COR-L47 (cell line): ENCODE measurements around the gene CEP120.
A peak's percentile ranks its signal among the peaks of the same experiment; 100 is the strongest.
"Not testable (repeated sequence)": the region's sequence is repeated elsewhere in the genome, so short reads cannot be mapped to it uniquely, and the experiment has no call there.

Source experiments
- DNase-seq: peaks from one replicate; lab custom pipeline; 2025; lab: John Stamatoyannopoulos, UW

The CEP120 gene

DNA sequence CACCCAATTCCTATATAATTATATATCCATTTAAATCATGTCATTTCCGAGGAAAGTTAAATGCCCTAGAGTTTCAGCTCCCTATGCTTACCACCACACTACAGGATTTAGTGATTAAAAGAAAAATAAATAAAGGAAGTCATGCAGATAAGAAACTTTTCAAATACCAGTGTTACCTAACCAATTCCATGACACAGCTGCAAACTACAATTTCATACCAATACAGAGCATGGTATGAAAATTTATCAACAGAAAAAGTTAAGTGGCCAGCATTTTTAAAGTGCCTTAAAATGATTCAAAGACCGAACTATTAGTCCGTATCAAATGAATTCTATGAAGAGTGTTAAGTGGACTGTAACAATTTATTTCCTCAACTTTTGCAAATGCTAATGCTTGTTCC is 35.9 kb downstream of the CEP120 start:
- DNase-seq = no peak

DNA sequence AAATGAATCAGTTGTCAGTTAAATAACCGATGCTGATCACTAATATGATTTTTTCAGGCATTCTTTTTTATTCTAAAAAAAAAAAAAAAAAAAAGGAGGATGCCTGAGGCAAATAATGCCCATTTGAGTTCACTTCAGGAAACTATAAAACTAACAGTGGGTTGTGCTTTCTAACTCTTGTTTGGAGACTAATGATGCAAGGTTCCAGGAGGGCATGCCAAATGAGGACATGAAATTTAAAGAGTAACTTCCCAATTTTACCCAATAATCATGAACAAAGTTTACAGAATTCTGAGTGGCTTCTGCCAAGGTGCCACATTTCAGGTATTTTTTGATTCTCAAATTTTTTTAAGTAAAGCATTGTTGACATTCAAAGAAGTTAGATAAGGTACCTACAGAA is 41.0 kb downstream of the CEP120 start:
- DNase-seq = no peak

DNA sequence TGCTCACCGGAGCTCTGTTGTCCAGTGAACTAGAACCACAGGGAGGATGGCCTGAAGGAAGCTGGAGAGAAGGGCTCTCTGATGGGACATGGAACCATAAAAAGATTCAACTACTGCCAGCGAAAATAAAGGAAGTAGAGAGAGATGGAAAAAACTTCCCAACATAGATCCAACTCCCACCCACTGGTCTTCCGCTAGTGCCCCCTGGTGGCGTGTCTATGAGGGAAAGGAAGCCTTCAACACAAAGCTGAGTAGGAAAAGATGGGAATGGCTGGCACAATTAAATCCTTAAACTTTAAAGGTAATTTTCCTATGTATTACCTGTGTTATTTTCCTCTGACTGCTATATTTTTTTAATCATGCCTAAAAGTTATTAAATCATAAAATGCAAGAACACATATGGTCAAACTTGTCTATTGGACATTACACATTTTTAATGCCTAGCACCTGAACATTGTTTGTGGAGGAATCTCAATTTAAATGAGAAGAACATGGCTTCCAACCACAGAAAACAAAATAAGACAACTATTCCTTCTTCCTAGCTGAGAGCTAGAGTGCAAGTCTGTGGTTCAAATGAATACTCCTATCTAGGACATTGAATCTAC is 51.5 kb downstream of the CEP120 start:
- peak; percentile 23 for DNase-seq

DNA sequence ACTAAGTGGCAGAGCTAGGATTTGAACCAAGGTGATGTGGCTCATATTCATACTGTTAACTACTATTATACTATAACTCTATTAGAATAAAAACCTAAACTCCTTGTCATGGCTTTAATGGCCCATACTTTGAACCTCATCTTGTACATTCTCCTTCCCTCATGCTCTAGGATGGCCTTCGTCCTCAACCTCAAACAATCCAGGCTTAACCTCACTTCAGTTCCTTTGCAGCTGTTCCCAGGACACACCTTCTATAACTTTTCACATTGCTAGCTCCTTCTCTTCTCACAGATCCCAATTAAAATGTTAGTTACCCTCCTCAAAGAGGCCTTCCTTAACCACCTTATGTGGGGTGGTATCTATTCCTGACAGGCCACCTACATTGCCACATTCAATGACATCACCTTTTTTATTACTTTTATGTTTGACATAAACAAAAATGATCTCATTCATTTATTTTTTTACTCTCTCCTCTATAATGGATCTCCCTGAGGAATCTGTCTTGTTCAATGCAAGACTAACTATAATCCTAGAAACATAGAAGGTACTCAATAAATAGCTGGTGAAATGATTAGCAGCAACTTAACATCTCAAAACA is 53.7 kb downstream of the CEP120 start:
- DNase-seq = no peak

DNA sequence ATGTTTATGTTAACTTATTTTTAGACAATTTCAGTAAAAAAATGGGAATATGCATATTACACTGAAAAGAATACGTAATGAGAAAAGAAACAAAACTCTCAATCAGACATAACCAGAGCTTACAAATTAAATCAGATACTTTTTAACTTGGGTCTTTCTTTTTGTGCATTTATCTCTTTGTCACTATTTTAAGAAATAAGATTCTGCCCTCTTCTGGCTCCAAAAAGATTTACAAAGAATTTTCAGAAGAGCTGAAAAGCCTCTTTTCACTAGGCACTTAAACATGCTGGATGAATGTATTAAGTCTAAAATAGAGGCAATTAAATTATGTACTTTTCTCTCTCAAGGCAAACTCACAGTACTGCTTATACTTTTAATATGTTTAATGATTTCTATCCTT is 55.5 kb downstream of the CEP120 start:
- DNase-seq = no peak

DNA sequence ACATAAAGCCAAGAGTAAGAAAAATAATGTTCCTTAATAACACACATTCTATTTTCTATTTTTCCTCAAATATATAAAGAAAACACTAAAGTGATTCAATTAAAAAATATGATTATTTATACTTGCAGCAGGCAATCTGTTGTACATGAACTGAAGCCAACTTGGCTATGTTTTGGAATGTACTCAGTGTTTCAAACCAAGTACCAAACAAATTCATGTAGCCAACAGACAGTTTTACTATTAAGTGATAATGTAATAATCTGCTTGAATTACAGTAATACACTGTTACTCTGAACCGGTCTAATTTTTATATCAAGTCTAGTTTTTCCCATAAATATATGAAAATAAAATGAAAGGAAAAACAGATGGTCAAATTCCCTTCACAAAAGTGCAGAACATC is 58.0 kb downstream of the CEP120 start:
- DNase-seq = no peak

DNA sequence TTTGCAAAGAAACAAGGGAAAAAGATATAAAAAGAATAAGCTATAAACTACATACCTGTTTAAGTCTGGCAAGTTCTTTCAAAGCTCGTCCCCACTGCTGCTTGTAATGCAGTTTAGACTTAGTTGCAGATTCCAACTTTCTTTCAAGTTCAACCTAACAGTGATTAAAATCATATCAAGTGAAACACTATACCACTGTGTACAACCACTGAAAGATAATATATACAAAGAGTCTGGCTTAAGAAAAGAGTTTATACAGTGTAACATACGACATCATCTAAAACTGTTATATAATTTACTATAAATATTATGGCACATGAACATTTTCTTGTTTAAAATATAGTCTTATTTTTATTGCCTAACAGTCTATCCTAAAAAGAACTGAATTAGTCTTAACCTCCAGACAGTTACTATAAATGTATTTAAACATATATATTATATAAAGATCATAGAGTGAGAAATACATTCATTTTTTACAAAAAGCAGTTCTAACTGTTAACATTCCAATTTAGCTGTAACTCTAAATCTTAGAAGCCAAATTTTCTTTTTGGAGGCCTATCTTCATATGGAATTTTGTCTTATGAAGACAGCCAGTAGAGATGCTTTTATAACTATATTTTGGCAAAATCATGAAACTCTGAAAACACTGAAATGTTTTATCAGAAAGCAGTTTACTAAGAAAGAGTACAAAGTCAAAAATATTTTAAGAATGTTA is 58.6 kb downstream of the CEP120 start:
- no peak for DNase-seq

DNA sequence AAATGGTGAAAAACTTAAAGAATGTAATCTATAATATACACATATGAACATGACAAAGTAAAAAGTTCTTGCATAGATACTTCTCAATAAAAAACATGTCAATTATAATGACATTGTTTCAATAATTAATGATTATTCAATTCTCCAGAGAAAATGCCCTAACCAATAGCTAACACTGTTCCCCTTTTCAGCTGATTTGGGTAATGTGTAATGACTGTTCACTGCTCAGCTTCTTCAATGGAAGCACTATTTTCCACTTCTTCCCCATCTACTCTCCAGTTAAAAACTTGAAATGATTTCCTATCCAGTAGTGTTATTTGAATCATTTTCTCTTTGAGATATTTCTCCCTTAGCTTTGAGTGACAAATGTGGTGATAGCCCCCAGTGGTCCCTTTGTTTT is 62.3 kb downstream of the CEP120 start:
- DNase-seq = no peak

DNA sequence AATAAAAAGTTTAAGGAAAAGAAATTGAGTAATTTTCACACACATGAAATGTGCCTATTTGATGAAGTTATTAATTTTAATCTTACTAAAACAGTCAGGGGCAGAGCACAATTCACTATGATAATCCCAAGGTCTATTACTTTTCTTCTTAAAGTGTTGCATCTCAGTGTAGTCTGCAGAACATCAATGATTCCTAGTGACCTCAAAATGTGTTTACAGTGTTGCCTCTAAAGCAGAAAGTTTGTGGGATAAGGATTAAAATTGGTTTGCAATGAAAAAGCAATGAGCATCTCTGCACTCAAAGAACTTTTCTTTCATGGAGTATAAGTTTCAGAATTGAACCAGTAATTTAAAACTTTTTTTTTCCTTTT is 63.0 kb downstream of the CEP120 start:
- no peak for DNase-seq

DNA sequence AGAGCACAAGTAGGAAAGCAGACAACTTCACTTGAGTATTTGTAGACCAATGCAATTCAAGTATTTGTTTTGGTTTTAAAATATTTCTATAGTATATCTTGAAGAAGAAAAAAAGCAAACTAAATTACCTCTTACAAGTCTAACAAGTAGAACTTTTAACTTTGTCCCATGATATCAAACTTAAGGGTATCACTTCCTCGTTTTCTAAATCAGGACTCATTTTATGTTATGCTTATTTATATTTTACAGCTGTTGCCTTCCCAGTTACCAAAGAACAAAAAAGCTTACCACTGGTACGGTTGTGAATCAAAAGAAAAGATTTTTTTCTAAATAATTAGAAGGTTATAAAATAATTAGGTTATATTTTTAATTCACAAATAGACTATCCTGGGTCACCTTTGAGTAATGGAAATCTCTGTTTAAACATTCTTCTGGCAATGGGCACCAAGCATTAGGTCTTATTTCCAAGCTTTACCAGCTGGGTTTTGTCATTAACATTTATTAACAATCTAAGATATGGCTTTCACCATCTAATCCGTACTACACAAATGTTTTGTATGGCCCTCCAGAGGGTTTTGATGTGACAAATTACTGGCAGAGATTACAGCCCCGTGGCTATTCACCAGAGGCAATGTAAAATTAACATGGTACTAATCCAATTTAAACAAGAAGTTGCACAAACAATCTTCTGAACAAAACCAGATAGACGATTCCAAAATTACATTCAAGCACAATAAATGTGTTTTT is 63.6 kb downstream of the CEP120 start:
- no peak for DNase-seq

DNA sequence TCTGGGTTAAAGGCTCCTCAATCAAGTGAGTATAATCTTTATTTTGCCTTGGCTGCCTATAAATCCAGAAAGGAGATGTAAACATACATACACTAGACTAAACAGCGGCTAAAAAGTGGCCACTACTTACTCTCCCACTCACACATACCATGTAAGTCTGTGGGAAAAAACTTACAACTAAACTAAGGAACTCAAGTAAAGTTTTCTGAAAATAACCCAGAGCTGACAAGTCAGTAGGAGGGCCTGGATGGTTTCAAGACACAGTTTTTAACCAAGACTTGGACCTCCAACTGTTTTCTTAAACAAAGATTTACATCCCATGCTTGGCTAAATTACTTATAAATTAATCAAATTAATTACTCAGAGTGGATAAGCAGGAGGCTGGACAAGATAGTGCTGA is 64.5 kb downstream of the CEP120 start:
- DNase-seq = no peak

DNA sequence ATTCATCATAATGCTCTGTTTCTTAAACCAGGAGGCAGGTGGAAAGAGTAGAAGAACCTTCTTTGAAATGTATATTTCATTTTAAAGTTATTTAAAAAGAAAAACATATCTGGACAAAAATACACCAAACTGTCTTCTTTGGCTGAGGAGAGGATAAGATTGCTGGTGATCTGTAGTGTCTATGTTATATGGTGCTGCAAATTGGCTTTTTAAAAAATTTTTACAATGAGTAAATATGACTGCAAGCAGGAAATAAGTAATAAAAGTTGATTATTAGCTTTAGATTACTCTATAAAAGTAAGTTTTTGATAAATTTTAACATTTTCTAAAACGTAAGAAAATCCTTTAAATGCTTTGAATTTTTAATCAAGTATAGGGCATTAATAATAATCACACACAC is 64.9 kb downstream of the CEP120 start:
- no peak for DNase-seq

DNA sequence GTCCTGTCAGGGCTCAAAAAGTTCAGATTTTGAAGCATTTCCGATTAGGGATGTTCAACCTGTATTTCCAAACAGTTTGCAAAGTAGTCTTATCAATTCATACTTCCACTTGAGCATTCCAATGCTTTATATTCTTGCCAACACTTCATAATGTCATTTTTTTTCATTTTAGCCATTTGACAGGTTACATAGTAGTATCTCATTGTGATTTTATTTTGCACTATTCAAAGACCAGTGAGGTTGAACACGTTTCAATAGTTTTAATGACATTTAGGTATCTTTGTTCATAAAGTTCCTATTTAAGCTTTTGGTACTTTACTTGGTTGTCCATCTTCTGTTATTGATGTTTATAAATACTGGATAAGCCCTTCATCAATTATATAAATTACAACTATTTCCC is 71.4 kb downstream of the CEP120 start:
- no peak for DNase-seq

DNA sequence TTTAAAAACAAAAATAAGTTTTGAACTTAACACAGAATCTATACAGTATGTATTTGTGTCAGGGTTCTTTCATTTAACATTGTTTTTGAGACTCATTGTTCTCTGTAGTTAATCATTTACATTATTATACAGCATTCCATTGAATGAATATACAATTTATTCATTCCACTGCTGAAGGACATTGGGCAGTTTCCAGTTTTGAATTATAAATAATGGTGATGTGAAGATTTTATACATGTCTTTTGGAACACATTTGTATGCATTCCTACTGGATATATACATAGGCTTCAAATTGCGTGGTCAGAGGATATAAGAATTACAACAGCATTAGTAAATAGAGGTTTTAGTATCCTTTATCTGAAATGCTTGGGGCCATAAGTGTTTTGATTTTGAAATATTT is 72.0 kb downstream of the CEP120 start:
- DNase-seq = no peak

DNA sequence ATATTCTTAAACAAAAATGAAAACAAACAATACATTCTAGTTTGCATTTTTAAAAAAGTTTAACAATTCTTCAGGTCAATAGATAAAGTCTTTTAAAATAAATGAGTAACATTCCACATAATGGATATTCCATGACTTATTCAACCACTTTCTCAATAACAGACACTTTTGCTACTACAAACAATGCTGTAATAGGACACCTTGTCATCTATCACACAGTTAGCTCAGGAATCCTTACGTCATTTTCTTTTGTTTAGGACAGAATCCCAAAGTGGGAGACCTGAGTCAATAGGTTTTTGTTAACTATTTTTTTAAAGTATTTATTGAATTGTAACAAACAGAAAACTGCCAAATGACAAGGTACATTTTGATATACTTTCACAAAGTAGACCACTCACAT is 72.5 kb downstream of the CEP120 start:
- DNase-seq = no peak

DNA sequence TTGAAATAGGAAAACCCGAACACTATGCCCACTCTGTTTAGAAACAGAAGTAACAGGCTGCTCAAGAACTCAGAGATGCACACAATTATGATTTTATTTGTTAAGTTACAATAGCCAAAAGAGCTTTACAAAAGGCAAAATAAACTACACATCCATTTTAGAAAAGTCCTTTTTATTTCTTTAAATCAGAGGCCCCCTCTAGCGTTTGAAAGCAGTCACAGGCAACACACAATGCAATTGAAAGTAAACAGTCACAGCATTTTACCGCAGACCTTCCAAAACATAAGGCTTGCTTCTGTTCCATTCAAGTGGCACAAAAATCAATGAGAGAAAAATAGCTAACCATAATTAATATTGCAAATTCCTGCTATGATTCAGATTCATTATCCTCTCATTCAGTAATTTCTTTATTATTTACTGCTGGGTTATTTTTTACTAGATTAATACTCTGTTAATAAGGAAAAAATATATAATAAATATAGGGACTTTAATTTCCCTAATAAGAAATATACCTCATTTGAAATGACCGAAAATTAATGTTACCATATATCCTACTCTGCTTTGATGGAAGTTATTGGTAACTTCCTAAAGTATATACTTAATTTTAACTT is 78.3 kb downstream of the CEP120 start:
- peak; percentile 16 for DNase-seq

DNA sequence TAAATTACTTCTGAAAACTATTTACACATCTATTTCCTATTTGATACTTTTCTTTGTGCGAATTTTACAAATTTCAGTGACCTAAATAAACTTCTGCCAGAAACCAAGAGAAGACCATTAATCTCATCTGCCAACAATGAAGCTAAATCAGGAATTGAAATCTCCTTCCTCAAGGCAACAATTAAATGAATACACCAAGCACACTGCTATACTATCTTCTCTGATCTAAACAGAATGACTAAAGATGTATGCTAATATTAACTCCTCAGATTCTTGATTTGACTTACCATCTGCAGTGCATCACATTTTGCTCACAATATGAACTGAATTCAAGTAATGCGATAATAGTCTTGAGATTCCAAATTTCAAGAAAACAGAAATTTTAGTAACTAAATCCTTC is 82.3 kb downstream of the CEP120 start:
- DNase-seq = no peak

DNA sequence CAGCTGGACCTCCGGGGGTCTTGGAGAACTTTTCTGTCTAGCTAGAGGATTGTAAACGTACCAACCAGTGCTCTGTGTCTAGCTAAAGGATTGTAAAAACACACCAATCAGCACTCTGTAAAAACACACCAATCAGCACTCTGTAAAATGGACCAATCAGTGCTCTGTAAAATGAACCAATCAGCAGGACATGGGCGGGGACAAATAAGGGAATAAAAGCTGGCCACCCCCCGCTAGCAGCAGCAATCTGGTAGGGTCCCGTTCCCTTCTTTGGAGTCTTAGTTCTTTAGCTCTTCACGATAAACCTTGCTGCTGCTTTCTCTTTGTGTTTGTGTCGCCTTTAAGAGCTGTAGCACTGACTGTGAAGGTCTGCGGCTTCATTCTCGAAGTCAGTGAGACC is 114.8 kb downstream of the CEP120 start:
- not testable (repeated sequence) for DNase-seq

DNA sequence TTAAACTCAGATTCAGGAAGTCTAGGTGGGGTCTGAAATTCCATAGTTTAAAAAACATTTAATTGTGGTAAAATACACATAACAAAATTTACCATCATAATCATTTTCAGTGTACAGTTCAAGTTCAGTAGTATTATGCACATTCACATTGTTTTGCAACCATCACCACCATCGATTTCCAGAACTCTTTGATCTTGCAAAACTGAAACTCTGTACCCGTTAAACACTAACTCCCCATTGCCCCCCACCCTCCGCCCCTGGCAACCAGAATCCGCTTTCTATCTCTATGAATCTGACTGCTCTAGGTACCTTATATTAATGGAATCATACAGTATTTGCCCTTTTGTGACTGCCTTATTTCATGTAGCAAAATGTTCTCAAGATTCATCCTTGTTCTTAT is 117.5 kb downstream of the CEP120 start:
- DNase-seq = no peak

DNA sequence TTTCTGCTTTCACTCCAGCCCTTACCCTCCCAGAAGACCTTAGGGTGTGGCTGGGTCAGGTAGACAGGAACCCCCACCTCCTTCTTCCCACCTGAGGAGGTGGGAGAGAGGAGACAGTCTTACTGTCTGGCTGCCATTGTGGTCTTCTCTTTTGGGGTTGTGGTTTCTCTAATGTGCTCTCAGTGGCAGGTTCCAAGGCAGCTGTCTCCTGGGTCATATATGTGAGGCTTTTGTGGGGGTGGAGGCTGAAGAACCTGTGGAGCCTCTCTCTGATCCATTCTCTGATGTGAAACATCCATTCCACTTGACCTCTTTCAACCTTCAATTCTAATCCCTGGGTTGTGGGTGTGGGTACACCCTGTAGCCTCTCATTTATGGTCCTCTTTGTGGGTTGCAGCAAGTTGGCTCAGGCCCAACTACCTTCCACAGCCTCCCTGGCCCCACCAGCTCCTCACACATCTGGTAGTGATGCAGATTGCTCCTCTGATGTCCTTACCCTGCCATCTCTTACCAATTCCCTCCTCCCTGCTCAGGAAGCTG is 118.4 kb downstream of the CEP120 start:
- no peak for DNase-seq

DNA sequence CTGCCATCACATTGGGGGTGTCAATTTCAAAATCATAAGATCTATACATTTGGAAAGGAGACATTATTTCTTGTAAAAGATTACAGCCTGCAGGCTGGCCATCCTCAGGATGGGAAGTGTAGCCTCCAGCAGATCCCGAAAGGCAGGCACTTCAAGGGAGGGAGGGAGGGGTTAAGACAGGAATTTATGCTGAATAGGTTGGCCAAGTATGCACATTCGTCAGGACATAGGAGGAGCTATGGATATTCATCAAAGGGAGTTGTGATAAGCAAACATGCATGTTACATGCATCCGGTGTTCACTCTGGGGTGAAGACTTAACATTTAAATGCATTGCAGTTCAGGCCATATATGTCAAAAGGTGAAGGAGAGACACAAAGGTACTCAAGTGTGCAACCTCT is 119.4 kb downstream of the CEP120 start:
- no peak for DNase-seq

DNA sequence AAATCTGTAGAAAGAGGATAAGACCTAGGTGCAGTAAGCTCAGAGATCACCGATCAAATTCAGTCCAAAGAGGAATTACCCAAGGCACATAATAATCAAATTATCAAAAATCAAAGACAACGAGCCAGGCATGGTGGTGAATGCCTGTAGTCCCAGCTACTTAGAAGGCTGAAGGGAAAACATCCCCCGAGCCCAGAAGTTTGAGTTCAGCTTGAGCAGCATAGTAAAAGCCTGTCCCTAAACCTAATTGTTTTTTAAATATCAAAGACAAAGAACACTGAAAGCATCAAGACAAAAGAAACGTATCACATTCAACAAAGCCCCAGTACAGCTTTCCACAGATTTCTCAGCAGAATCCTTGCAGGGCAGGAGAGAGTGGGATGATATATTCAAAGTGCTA is 122.9 kb downstream of the CEP120 start:
- DNase-seq = no peak
